Adipose tissue (tissue), 3 donors: ENCODE data around the gene MORF4L2. TPM values are rescaled to one million over a fixed set of nuclear protein-coding genes. Genes with fewer than 3 reads are reported as not detected.
"Not testable (repeated sequence)": the region's sequence is repeated elsewhere in the genome, so short reads cannot be mapped to it uniquely, and the experiment has no call there.

ENCODE experiments used
- H3K27ac ChIP-seq: one replicate; pipeline ENCODE4 v1.5.1; 2013; ENCODE audit warnings: low read depth, low read length
- WGBS, 3 donors: extraction: QIAGEN DNeasy Blood & Tissue Kit; methylation state at CpG; one replicate each; pipeline ENCODE4 v1.1.7; 2013; 5-methylcytosine and 5-hydroxymethylcytosine counted together
- polyA plus RNA-seq, 3 donors: library from polyadenylated mRNA; stranded (reverse); fragments of 200-250 nt; gene quantifications; one replicate each; pipeline ENCODE4 v1.2.3, GENCODE V29; 2013
- donor health status: healthy with polysubstance abuse.
- donor health status: Bipolar disorder and iron deficiency.
- donor health status: healthy.

The MORF4L2 gene
- polyA plus RNA-seq, 3 donors, result 141 to 304 (median 184) TPM

DNA sequence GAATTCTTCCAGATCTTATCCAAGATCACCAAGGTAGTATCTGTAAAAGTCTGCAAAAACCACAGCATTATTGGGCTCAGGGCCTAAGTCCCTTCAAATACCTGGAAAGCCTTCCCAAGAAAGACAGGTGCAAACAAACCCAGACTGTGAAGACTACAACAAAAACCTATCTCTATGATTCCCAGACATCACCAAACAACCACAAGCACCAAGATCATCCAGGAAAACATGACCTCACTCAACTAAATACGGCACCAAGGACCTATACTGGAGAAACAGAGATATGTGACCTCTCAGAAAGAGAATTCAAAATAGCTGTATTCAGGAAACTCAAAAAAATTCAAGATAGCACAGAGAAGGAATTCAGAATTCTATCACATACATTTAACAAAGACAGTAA lies 42.4 kb downstream of the MORF4L2 start:
- no peak overlapping the region for H3K27ac ChIP-seq
- WGBS, 3 donors, result 64 to 89% (median 88%) methylated on average over 1 of the region's 1 CpG

- WGBS, 3 donors, result 60 to 88% (median 81%) methylated on average over 4 of the region's 4 CpGs
Measured at GRCh38 chrX:103640401-103641155, 45.9 kb downstream of the MORF4L2 start.

DNA sequence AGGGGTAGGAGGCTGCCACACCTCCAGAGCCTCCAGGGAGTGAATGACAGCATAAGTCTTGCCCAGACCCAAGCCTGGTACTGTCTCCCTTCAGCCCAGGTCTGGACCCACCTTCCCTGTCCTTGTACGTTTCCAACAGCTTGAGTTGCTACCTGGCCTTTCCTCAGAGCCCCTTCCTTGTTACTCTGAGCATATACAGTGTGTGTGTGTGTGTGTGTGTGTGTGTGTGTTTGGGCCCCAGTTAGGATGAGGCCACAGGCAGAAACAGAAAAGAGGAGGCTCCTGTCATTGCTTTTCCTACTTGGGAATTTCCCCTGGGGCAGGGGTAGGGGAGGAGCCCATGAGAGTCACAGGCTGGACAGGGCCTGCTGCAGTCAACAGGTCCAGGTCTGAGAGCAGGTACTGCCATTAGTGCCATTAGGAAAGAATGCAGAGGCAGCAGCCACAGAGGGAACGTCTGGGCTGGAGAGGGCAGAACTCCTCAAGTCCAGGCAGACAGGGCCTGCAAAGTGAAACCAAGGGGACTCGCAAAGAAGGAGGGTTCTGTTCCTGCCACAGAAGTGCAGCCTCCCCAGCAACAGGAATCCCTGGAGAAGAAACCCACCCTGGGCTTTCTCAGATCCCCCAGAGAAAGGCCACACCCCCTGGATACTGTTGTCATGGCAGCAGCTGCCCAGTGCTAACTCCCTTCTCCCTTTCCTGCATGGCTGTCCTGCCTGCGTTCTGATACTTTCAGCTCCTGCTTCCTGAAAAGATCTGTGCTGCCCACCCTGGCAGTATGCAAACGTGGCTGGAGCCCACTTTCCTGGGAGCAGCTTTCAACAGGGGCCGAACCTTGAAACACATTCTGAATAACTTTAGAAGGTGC lies 47.8 kb downstream of the MORF4L2 start:
- H3K27ac ChIP-seq, result not testable (repeated sequence)
- 39 to 65% (median 43%) methylated on average over 5 to 6 of the region's 6 CpGs for WGBS, 3 donors

More at GRCh38 chrX:103640401-103641155, 45.9 kb downstream of the MORF4L2 start:
- H3K27ac ChIP-seq, result no peak overlapping the region

DNA sequence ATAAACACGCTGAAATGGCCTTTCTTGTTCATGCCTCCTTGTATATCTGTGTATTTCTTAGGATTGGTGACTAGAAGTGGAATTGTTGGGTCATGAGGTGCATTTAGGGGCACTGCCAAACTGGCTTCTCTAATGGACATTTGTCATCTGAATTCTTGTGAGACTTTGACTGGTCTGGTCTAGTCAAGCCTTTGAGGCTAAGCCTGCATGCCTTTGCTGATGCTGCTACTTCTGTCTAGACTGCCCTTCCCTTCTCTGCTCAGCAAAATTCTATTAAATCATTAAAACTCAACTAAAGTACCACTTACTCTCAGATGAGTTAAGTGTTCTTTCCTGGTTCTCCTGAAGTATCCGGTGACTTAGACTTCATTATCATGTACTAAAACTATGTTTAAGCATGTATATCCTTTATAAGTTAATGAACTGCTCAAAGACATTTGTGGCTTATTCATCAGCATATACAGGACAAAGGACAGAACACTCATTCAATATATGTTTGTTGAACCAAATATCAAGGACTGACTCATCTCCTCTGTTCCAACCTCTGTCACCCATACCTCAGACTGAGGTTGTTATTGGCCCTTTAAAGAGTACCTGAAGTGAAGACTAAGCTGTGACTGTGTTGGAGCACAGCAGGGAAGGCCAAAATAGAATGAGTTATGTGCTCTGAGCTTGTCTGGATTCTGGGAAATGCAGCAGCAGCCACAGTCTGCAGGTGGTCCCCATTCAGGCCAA lies 48.7 kb downstream of the MORF4L2 start:
- no peak overlapping the region for H3K27ac ChIP-seq
- 63 to 92% (median 86%) methylated on average over 2 of the region's 2 CpGs for WGBS, 3 donors

- 62 to 85% (median 75%) methylated on average over 2 of the region's 2 CpGs for WGBS, 3 donors
- H3K27ac ChIP-seq, result no peak overlapping the region
Measured at GRCh38 chrX:103635436-103635835, 51.1 kb downstream of the MORF4L2 start.

DNA sequence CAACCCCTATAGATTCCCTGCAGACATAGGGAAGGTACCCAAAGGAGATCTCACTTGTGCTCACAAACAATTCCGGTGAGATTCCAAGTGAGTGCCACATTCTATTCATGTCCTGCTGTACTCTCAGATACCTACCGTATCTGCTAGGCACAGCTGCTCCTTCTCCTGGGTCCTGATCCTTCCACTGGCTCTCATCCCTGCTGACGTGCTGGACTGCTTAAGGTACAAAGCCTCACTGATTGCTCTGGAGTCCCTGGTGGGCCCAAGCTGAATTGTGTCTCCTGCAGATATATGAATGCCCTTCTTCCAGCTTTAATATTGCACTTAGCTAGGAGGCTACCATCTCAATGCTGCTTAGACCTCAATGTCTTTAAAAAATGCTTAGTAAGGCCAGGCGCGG lies 55.4 kb downstream of the MORF4L2 start:
- WGBS, 3 donors, result 79 to 94% (median 92%) methylated on average over 5 of the region's 5 CpGs
- H3K27ac ChIP-seq, result no peak overlapping the region

GRCh38 chrX:103630171-103630511 lies 56.4 kb downstream of the MORF4L2 start:
- H3K27ac ChIP-seq, result peak overlapping the region; percentile 38
- 9 to 44% (median 18%) methylated on average over 6 of the region's 6 CpGs for whole genome bisulfite sequencing, 3 donors

- WGBS, 3 donors, result 0 to 21% (median 0%) methylated on average over 31 to 49 of the region's 49 CpGs
- peak overlapping the region; percentile 38 for H3K27ac ChIP-seq
Measured at GRCh38 chrX:103629318-103630170, 57.0 kb downstream of the MORF4L2 start.

- H3K27ac ChIP-seq, result peak within 1 kb of the TSS; percentile 38
- 2 to 25% (median 2%) methylated on average over 27 to 32 of the region's 32 CpGs for WGBS, 3 donors
Measured at GRCh38 chrX:103628386-103629317, 57.8 kb downstream of the MORF4L2 start, which contains the start of gene TCEAL1. TCEAL1 (plus strand) TSS chrX:103628975; CDS start chrX:103629917, 942 bp downstream.

GRCh38 chrX:103626855-103627254 lies 59.6 kb downstream of the MORF4L2 start:
- H3K27ac ChIP-seq, result no peak overlapping the region

Other genes starting within 250 kb of the MORF4L2 start
- under 1 TPM in 2 of 3 donors, not detected in 1; 0.06 to 0.08 TPM for gene RAB40A, start 167.2 kb downstream of the MORF4L2 start, polyA plus RNA-seq
- gene TCEAL4, start 101.2 kb downstream of the MORF4L2 start, polyA plus RNA-seq, result 100 to 1,000 TPM in 1 of 3 donors, 10 to 100 TPM in 2; 48.9 to 464 (median 89.0) TPM
- gene TCEAL3, start 78.7 kb downstream of the MORF4L2 start, polyA plus RNA-seq, result 100 to 1,000 TPM in 1 of 3 donors, 10 to 100 TPM in 2; 18.5 to 104 (median 18.8) TPM
- gene TCEAL1, start 57.7 kb downstream of the MORF4L2 start, polyA plus RNA-seq, result 10 to 100 TPM; 13.6 to 70.2 (median 20.8) TPM
- gene TMEM31, start 24.2 kb upstream of the MORF4L2 start, polyA plus RNA-seq, result not detected
- 1 to 10 TPM; 1.4 to 3.0 (median 2.5) TPM for gene PLP1, start 90.1 kb upstream of the MORF4L2 start, polyA plus RNA-seq
- gene RAB9B, start 145.6 kb upstream of the MORF4L2 start, polyA plus RNA-seq, result under 1 TPM; 0.28 to 0.45 (median 0.40) TPM